COLO829 (cell line): ENCODE data around the gene ERFL.
"Not testable (repeated sequence)": the region's sequence is repeated elsewhere in the genome, so short reads cannot be mapped to it uniquely, and the experiment has no call there.

Experiments
- DNase-seq: peaks from one replicate; pipeline ENCODE4 v3.0.0; 2012; ENCODE audit warnings: low spot score

Gene ERFL

GRCh38 chr19:41877916-41878905, 50.0 kb downstream of the ERFL start:
- no peak for DNase-seq

GRCh38 chr19:41876847-41877832, 51.1 kb downstream of the ERFL start, which contains the start of gene CD79A:
Gene CD79A, plus strand, starts transcription at chr19:41877279. Its CDS starts 26 bp downstream, at chr19:41877305.
- DNase-seq, result no peak

GRCh38 chr19:41875973-41876372, 52.3 kb downstream of the ERFL start:
- DNase-seq, result not testable (repeated sequence)

DNA sequence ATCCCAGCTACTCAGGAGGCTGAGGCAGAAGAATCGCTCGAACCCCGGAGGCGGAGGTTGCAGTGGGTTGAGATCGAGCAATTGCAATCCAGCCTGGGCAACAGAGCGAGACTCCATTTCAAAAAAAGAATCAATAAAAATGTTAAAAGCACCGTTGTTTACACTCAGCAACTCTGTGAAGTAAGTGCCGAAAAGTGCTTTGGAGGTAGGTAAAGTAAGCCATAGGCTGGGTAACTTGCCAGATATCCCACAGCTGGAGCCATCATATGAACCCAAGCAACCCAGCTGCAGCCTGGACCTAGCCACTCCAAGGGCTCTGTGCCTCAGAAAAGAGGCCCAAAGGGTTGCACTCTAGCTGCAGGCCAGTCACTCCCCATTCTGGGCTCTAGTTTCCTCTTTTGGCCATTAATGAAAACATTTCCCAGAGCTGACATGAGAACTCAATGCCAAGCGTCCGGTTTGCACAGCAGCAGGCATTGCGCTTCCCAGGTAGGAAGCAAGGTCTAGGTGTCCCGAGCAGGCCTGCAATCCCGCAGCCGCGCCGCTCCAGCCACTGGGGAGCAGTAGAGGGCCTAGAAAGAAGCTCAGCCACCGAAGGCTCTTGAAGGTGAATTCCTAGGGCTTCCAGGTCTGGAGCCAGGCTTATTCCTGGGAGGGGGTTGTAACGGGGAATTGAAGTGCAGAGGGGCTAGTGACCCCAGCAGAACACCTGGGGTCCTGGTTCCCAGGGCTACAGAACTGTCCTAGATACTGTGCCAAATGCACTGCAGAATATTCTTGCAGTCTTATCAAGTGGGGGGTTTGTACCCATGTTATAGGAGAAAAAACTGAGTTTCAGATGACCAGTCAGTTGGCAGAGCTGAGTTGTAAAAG, 55.2 kb downstream of the ERFL start:
- DNase-seq, result no peak

DNA sequence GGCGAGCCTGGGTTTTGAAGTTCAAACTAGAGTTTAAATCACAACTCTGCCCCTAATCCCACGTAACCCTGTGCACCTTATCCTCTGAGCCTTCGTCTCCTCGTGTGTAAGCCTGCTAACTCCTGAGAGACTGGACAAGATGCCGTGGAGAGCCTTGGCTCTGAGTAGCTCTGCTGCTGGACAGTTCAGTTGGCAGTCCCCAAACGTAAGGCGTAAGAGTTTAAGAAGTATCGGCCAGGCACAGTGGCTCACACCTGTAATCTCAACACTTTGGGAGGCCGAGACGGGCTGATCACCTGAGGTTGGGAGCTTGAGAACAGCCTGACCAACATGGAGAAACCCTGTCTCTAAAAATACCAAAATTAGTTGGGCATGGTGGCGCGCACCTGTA, 55.9 kb downstream of the ERFL start:
- DNase-seq, result no peak

DNA sequence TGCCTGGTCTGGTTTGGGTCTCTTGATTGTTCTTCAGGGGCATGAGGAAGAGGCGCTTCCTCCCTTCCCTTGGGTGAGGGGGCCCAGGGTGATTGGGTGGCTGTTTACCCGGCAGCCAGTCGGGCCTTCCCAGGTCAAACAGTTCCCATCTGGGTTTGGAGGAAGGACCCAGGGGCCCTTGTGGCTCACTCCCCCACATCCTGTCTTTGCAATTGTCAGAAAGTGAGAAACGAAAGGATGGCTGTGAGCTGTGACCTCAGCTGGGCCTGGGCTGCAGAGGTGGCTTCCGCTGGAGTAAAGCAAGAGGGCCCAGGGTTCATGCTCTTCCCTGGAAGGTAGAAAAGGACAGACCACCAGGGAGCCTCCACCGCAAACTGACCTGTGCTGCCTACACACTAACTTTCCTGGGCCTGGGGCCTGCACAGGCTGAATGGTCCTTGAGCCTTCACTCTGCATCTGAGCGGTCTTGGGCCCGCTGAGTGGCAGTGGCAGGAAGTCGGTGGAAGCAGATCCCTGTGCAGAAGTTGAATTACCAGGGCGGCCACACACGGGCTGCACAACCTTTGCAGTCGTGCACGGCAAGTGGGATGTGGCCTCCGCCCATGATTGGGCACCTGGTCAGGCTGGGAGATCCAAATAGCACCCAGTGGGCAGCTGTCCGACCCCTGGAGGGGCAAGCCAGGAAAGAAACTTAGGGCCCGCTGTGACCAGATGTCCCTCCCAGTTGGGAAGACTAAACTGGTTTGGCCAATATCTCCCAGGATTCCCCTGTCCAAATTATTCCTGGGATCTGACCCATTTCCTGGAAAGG, 56.5 kb downstream of the ERFL start:
- DNase-seq, result no peak

DNA sequence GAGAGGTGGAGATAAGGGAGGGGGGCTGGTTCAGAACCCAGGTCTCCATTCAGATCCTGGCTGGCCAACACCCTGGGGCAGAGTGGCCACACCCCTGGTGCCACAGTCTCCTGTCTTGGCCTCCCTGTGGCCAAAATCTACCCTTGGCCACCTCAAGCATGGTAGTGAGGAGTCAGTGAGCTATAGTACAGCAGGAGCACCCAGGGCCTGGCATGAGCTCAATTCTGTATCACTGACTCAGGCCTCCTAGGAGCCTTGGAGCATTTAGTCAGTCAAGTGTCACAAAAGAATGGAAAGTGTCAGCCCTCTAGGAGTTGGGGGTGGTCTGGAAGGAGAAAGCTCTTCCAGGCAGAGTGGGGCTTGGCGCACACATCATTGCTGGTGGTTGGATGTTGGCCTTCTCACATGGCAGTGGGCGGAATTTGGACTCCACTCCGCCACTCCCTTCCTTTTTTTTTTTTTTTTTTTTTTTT, 57.8 kb downstream of the ERFL start:
- DNase-seq, result no peak

GRCh38 chr19:41869374-41869955, 58.8 kb downstream of the ERFL start:
- no peak for DNase-seq

- no peak for DNase-seq
These were observed 59.3 kb downstream of the ERFL start for GRCh38 chr19:41868989-41869300.

- DNase-seq, result no peak
These were observed 59.9 kb downstream of the ERFL start for GRCh38 chr19:41868120-41868988.

DNA sequence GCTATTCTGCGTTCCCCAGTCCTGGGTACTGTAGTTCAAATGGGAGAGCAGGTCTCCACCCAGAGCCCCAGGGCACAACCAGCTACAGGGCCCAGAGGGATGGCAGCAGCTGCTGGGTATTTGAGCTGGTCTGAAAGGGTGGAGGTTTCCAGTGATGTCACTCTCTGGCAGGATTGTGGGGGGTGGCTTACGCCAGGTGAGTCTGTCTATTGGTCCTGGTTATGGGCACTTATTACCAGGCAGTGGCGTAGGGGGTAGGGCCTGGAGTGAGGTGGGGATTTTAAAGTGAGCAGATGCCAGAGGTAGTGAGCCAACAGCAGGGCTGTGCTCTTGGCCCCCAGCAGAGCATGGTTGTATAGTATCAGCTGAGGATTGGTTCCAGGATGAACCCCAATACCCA, 62.0 kb downstream of the ERFL start:
- DNase-seq, result no peak

GRCh38 chr19:41864374-41864773, 63.9 kb downstream of the ERFL start:
- no peak for DNase-seq

DNA sequence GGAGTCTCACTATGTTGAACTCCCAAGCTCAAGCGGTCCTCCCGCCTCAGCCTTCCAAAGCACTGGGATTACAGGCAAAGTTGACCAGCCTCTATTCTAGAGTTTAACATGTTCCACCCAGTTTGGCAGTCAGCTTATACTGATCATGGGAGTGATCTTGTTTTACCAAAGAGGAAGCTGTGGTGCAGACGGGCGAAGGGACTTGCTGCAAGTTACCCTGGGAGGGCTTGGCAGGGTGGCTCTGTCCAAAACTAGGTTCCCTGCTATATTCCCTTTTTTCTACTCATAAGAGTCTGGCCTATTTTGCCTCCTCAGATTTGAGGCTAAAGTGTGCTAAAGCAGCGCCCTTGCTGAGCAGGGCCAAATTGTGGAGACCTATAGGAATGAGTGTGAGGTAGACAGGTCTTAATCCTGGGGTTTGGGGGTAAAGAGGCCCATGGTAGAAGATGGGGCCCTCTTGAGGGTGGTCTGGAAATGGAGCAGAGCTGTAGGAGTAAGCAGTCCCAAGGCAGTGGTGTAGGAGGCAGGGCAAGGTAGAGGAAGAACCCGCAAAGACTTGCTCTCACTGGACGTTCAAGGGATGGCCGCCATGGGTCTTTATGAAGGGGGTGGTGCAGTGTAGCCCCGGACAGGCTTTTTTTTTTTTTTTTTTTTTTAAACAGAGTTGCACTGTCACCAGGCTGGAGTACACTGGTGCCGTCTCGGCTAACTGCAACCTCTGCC, 64.9 kb downstream of the ERFL start:
- no peak for DNase-seq

DNA sequence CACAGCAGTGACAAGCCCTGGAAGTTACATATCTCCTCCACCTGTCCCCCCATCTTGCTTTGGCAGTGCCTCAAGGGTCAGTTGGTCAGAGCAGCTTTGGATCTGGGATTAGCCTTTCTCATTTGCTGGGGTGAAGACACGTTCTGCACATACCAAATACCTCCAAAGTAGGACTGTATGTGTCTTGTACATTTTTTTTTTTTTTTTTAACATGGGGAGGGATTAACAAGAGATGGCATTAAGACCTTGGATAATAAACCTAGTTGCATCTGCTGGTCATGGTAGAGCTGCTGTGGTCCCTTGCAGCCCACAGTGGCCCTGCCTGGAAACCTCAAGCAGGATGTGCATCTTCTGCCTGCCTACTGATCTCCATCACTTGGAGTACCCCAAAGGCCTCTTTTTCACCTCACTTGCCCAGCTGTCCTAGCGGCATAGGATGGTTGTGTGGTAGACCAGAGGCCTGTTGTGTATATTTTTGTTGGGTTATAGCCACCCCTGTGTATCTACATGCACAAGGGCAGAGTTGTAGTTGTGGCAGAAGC, 65.7 kb downstream of the ERFL start:
- DNase-seq, result no peak

DNA sequence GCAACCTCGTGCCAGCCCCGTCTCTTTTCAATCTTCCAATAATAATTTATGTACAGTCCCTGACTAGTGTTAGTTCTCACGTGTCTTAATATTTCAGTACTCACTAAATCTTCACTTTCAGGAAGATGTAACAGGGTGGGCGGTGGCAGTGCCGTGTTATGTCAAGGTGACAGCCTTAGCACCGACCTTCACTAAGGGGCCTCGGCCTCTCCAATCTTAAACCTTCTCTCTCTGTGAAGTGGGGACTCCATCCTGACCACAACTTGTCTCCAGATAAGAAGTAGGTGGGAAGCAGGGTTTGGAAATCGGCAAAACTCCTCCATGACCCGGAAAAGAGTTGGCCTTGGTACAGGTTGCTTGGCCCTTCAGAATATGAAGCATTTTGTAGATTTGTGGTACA, 66.4 kb downstream of the ERFL start:
- no peak for DNase-seq

GRCh38 chr19:41861116-41861768, 67.0 kb downstream of the ERFL start:
- no peak for DNase-seq

DNA sequence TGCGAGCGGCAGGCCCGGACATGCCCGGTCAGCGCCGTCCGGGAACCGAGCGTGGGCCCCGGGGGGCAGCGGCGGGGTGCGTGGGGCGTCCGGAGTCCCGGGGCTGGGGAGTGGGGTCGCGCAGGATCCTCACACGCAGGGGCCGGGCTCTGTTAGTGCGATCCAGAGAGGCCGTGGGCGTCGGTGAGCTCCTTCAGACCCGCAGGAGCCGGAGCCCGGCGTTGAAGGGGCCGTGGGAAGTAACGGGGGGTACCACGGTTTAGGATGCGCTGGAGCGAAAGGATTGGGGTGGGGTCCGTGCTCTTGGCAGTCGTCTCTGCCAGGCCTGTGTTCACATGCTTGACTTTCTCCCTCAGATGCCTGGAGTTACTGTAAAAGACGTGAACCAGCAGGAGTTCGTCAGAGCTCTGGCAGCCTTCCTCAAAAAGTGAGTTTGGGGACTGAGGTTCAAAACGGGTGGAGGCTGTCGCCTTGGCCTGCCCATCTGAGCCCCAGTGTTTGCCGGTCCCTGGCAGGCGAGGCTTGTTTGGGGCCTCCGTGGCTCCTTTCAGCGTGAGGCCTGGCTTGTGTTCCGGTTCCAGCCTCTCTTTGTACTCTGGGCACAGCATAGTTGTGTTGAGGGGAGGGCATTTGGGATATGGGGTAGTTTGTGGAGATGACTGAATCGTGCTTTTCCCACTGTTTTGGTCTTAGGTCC, 67.7 kb downstream of the ERFL start:
- no peak for DNase-seq
